ENCODE measurements around the gene COQ2. TPM values are rescaled to one million over a fixed set of nuclear protein-coding genes. Genes with fewer than 3 reads are reported as not detected.
"Not testable (repeated sequence)": the region's sequence is repeated elsewhere in the genome, so short reads cannot be mapped to it uniquely, and the experiment has no call there.

The COQ2 gene
- total and polyA plus RNA-seq, 2 experiments from 2014 or later: 21.1 to 25.3 TPM

DNA sequence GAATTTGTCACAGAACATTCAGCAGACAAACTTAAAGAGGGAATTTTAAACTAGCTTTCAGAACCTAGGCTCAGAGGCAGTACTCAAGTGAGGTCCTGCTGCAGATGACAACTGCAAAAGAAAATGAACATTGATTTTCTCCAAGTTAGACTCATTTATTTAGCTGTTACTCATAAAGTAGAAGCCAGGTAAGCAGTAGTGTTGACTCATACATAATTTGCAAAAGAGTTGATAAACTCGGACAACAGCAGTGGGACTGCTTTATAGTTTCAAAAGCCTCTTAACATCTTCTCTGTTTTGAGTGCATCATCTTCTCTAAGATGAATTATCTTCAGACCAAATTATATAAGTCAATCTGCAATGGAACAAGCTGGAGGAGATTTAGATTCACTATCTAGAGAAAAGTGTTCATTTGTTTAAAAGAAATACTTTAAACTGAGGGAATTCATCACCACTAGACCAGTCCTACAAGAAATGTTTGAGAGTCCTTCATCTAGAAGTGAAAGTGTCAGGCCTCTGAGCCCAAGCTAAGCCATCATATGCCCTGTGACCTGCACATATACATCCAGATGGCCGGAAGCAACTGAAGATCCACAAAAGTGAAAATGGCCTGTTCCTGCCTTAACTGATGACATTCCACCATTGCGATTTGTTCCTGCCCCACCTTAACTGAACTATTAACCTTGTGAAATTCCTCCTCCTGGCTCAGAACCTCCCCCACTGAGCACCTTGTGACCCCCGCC is 49.5 kb downstream of the COQ2 start (continued):
- TF ChIP-seq, protein P1, sequence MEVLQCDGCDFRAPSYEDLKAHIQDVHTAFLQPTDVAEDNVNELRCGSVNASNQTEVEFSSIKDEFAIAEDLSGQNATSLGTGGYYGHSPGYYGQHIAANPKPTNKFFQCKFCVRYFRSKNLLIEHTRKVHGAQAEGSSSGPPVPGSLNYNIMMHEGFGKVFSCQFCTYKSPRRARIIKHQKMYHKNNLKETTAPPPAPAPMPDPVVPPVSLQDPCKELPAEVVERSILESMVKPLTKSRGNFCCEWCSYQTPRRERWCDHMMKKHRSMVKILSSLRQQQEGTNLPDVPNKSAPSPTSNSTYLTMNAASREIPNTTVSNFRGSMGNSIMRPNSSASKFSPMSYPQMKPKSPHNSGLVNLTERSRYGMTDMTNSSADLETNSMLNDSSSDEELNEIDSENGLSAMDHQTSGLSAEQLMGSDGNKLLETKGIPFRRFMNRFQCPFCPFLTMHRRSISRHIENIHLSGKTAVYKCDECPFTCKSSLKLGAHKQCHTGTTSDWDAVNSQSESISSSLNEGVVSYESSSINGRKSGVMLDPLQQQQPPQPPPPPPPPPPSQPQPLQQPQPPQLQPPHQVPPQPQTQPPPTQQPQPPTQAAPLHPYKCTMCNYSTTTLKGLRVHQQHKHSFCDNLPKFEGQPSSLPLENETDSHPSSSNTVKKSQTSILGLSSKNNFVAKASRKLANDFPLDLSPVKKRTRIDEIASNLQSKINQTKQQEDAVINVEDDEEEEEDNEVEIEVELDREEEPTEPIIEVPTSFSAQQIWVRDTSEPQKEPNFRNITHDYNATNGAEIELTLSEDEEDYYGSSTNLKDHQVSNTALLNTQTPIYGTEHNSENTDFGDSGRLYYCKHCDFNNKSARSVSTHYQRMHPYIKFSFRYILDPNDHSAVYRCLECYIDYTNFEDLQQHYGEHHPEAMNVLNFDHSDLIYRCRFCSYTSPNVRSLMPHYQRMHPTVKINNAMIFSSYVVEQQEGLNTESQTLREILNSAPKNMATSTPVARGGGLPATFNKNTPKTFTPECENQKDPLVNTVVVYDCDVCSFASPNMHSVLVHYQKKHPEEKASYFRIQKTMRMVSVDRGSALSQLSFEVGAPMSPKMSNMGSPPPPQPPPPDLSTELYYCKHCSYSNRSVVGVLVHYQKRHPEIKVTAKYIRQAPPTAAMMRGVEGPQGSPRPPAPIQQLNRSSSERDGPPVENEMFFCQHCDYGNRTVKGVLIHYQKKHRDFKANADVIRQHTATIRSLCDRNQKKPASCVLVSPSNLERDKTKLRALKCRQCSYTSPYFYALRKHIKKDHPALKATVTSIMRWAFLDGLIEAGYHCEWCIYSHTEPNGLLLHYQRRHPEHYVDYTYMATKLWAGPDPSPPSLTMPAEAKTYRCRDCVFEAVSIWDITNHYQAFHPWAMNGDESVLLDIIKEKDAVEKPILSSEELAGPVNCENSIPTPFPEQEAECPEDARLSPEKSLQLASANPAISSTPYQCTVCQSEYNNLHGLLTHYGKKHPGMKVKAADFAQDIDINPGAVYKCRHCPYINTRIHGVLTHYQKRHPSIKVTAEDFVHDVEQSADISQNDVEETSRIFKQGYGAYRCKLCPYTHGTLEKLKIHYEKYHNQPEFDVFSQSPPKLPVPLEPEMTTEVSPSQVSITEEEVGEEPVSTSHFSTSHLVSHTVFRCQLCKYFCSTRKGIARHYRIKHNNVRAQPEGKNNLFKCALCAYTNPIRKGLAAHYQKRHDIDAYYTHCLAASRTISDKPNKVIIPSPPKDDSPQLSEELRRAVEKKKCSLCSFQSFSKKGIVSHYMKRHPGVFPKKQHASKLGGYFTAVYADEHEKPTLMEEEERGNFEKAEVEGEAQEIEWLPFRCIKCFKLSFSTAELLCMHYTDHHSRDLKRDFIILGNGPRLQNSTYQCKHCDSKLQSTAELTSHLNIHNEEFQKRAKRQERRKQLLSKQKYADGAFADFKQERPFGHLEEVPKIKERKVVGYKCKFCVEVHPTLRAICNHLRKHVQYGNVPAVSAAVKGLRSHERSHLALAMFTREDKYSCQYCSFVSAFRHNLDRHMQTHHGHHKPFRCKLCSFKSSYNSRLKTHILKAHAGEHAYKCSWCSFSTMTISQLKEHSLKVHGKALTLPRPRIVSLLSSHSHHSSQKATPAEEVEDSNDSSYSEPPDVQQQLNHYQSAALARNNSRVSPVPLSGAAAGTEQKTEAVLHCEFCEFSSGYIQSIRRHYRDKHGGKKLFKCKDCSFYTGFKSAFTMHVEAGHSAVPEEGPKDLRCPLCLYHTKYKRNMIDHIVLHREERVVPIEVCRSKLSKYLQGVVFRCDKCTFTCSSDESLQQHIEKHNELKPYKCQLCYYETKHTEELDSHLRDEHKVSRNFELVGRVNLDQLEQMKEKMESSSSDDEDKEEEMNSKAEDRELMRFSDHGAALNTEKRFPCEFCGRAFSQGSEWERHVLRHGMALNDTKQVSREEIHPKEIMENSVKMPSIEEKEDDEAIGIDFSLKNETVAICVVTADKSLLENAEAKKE (CRISPR knock-in tag; IDR thresholded peaks at IDR 0.05): no peak
- TF ChIP-seq, protein P2, sequence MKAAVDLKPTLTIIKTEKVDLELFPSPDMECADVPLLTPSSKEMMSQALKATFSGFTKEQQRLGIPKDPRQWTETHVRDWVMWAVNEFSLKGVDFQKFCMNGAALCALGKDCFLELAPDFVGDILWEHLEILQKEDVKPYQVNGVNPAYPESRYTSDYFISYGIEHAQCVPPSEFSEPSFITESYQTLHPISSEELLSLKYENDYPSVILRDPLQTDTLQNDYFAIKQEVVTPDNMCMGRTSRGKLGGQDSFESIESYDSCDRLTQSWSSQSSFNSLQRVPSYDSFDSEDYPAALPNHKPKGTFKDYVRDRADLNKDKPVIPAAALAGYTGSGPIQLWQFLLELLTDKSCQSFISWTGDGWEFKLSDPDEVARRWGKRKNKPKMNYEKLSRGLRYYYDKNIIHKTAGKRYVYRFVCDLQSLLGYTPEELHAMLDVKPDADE (IDR thresholded peaks at IDR 0.05): no peak
- no peak for TF ChIP-seq EZH2phosphoT487 (IDR thresholded peaks at IDR 0.05; ENCODE audit: unreplicated experiment)
- no peak for TF ChIP-seq CREB1 (CRISPR knock-in tag; IDR thresholded peaks at IDR 0.05; ENCODE audit: low read depth)

DNA sequence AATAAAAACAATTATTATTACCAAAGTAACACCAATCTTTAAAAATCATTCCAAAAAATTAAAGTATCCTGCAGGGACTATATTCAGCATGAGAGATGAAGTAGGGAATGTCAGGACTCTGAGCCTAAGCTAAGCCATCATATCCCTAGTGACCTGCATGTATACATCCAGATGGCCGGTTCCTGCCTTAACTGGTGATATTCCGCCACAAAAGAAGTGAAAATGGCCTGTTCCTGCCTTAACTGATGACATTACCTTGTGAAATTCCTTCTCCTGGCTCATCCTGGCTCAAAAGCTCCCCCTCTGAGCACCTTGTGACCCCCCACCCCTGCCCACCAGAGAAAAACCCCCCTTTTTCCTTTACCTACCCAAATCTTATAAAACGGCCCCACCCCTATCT is 50.2 kb downstream of the COQ2 start:
- H2AFZ ChIP-seq; H3K4me1 ChIP-seq (ENCODE audit: insufficient read depth); H3K36me3 ChIP-seq (ENCODE audit: insufficient read depth); H3K27ac ChIP-seq (ENCODE audit: low read depth); H3K27me3 Mint-ChIP-seq (ENCODE audit: insufficient read depth, low read depth, poor library complexity); H3K9me3 Mint-ChIP-seq; H3F3A ChIP-seq (replicated peaks; ENCODE audit: low read depth); H3K79me2 ChIP-seq (replicated peaks; ENCODE audit: insufficient read depth); H3K4me3 ChIP-seq; ATAC-seq; H3K36me3 Mint-ChIP-seq (ENCODE audit: low read depth); H4K20me1 ChIP-seq (replicated peaks; ENCODE audit: insufficient read depth); H3K27me3 ChIP-seq (ENCODE audit: insufficient read depth); DNase-seq (ENCODE audit: low spot score); H3K4me3 Mint-ChIP-seq; H3K27ac Mint-ChIP-seq; H3K4me2 ChIP-seq: not testable (repeated sequence)
- H3K9me2 ChIP-seq (ENCODE audit: insufficient read depth): peaks cover 10% of the 10 kb centered on the region; the same call in 1 of the 2 replicates
- peaks cover 14% of the 10 kb centered on the region; the same call in 2 of the 3 replicates for H3K4me1 Mint-ChIP-seq
